H9 (cell line): ENCODE measurements around the gene PDZD7. TPM values are rescaled to one million over a fixed set of nuclear protein-coding genes. Genes with fewer than 3 reads are reported as not detected.

Experiments
- DNase-seq: peaks from one replicate; pipeline ENCODE4 v3.0.0-alpha.2; 2017
- H2AFZ ChIP-seq: one replicate; pipeline ENCODE4 v1.6.1; 2013; ENCODE audit warnings: mild to moderate bottlenecking, low read length, control low read depth, moderate library complexity
- H2AK5ac ChIP-seq: 2 replicates; pipeline ENCODE4 v1.6.1; 2013; ENCODE audit warnings: low read length, control low read depth, mixed read lengths; ENCODE audit not compliant: insufficient read length
- H2BK120ac ChIP-seq: one replicate; pipeline ENCODE4 v1.6.1; 2013; ENCODE audit warnings: low read depth, mild to moderate bottlenecking, low read length, control low read depth, inconsistent platforms; ENCODE audit not compliant: poor library complexity, severe bottlenecking
- H2BK12ac ChIP-seq: 2 replicates; pipeline ENCODE4 v1.6.1; 2013; ENCODE audit warnings: low read length, control low read depth, mixed read lengths, low read depth; ENCODE audit not compliant: insufficient read length
- H2BK15ac ChIP-seq: 2 replicates; pipeline ENCODE4 v1.6.1; 2013; ENCODE audit warnings: low read depth, low read length, control low read depth
- H2BK20ac ChIP-seq: one replicate; pipeline ENCODE4 v1.6.1; 2013; ENCODE audit warnings: low read depth, mild to moderate bottlenecking, low read length, control low read depth, inconsistent platforms; ENCODE audit not compliant: poor library complexity, severe bottlenecking
- H2BK5ac ChIP-seq: 2 replicates; pipeline ENCODE4 v1.6.1; 2013; ENCODE audit warnings: low read length, control low read depth, mixed read lengths; ENCODE audit not compliant: insufficient read length
- H3K14ac ChIP-seq: 2 replicates; pipeline ENCODE4 v1.6.1; 2013; ENCODE audit warnings: low read length, control low read depth; ENCODE audit not compliant: insufficient read depth
- H3K18ac ChIP-seq: 2 replicates; pipeline ENCODE4 v1.6.1; 2013; ENCODE audit warnings: low read depth, mild to moderate bottlenecking, mixed read lengths, low read length, control low read depth; ENCODE audit not compliant: insufficient read length
- H3K23ac ChIP-seq: 2 replicates; pipeline ENCODE4 v1.6.1; 2013; ENCODE audit warnings: low read length, control low read depth, mixed read lengths, low read depth; ENCODE audit not compliant: insufficient read length
- H3K23me2 ChIP-seq: 2 replicates; pipeline ENCODE4 v1.6.1; 2013; ENCODE audit warnings: low read depth, mild to moderate bottlenecking, mixed read lengths, low read length, control low read depth; ENCODE audit not compliant: insufficient read length, poor library complexity, severe bottlenecking
- H3K27ac ChIP-seq: 2 replicates; pipeline ENCODE4 v1.5.1; 2013; ENCODE audit warnings: low read length, control low read depth, mixed read lengths, low read depth; ENCODE audit not compliant: insufficient read length
- H3K27me3 ChIP-seq: 2 replicates; pipeline ENCODE4 v1.6.1; 2013; ENCODE audit warnings: low read length, control low read depth, inconsistent platforms; ENCODE audit not compliant: insufficient read depth
- H3K4ac ChIP-seq: 2 replicates; pipeline ENCODE4 v1.6.1; 2013; ENCODE audit warnings: low read depth, mild to moderate bottlenecking, control low read depth, inconsistent platforms, low read length, moderate library complexity
- H3K4me1 ChIP-seq: 2 replicates; pipeline ENCODE4 v1.6.1; 2013; ENCODE audit warnings: low read length, control low read depth, inconsistent platforms; ENCODE audit not compliant: insufficient read depth
- H3K4me2 ChIP-seq: 2 replicates; pipeline ENCODE4 v1.6.1; 2013; ENCODE audit warnings: low read length, control low read depth, mixed read lengths; ENCODE audit not compliant: insufficient read length, insufficient read depth
- H3K56ac ChIP-seq: 2 replicates; pipeline ENCODE4 v1.6.1; 2013; ENCODE audit warnings: low read depth, mild to moderate bottlenecking, mixed read lengths, low read length, control low read depth; ENCODE audit not compliant: insufficient read length
- H3K79me1 ChIP-seq: 2 replicates; pipeline ENCODE4 v1.6.1; 2013; ENCODE audit warnings: low read depth, mild to moderate bottlenecking, moderate library complexity, low read length, control low read depth, inconsistent platforms; ENCODE audit not compliant: insufficient read depth, poor library complexity, severe bottlenecking
- H3K79me2 ChIP-seq: 2 replicates; pipeline ENCODE4 v1.6.1; 2013; ENCODE audit warnings: low read length, control low read depth, inconsistent platforms; ENCODE audit not compliant: insufficient read depth
- H3K9ac ChIP-seq: 2 replicates; pipeline ENCODE4 v1.6.1; 2013; ENCODE audit warnings: low read length, control low read depth, mixed read lengths; ENCODE audit not compliant: insufficient read length; ENCODE audit errors: extremely low read depth
- H3K9me3 ChIP-seq: one replicate; pipeline ENCODE4 v1.6.1; 2013; ENCODE audit warnings: low read depth, low read length, inconsistent platforms; ENCODE audit not compliant: control insufficient read depth
- H3T11ph ChIP-seq: one replicate; pipeline ENCODE4 v1.6.1; 2013; ENCODE audit warnings: mild to moderate bottlenecking, low read length, control low read depth, inconsistent platforms
- H4K20me1 ChIP-seq: one replicate; pipeline ENCODE4 v1.6.1; 2013; ENCODE audit not compliant: control insufficient read depth, insufficient read length, insufficient read depth
- H4K5ac ChIP-seq: 2 replicates; pipeline ENCODE4 v1.6.1; 2013; ENCODE audit warnings: low read depth, mild to moderate bottlenecking, mixed read lengths, low read length, control low read depth; ENCODE audit not compliant: insufficient read length
- H4K8ac ChIP-seq: replicated peaks from 2 replicates; pipeline ENCODE4 v1.6.1; 2013; ENCODE audit warnings: low read length, control low read depth, mixed read lengths, low read depth; ENCODE audit not compliant: insufficient read length
- H4K91ac ChIP-seq: 2 replicates; pipeline ENCODE4 v1.6.1; 2013; ENCODE audit warnings: low read depth, mild to moderate bottlenecking, moderate library complexity, mixed read lengths, low read length, control low read depth; ENCODE audit not compliant: insufficient read length
- H3K27ac Mint-ChIP-seq, 3 experiments: 2 replicates in 2 of 3; 3 replicates in 1 of 3; pipeline ENCODE4 v1.8.0; 2020 to 2021; ENCODE audit warnings: mixed read lengths in 3 of 3, mild to moderate bottlenecking in 1 of 3, moderate library complexity in 1 of 3
- H3K27me3 Mint-ChIP-seq: 2 replicates; pipeline ENCODE4 v1.8.0; 2021; ENCODE audit warnings: low read depth, mild to moderate bottlenecking, moderate library complexity, mixed read lengths
- H3K36me3 Mint-ChIP-seq, 3 experiments: 2 replicates in 2 of 3; 3 replicates in 1 of 3; pipeline ENCODE4 v1.8.0; 2020 to 2021; ENCODE audit warnings: low read depth in 3 of 3, mixed read lengths in 3 of 3; ENCODE audit not compliant: insufficient read depth in 1 of 3
- H3K4me1 Mint-ChIP-seq, 2 experiments: 2 replicates each; pipeline ENCODE4 v1.8.0; 2020; ENCODE audit warnings: mixed read lengths in 2 of 2
- H3K4me3 Mint-ChIP-seq, 2 experiments: 2 replicates in 1 of 2; 3 replicates in 1 of 2; pipeline ENCODE4 v1.8.0; 2020 to 2021; ENCODE audit warnings: mild to moderate bottlenecking in 2 of 2, mixed read lengths in 2 of 2, moderate library complexity in 1 of 2
- H3K9me3 Mint-ChIP-seq, 2 experiments: 2 replicates in 1 of 2; 3 replicates in 1 of 2; pipeline ENCODE4 v1.8.0; 2020; ENCODE audit warnings: mild to moderate bottlenecking in 2 of 2, mixed read lengths in 2 of 2, moderate library complexity in 1 of 2
- WGBS: extraction: QIAGEN DNeasy Blood & Tissue Kit; methylation state at CpG from one replicate; pipeline ENCODE4 v1.1.7; 2013; ENCODE audit warnings: missing lambda C conversion rate, low lambda C conversion rate, mixed read lengths; ENCODE audit not compliant: insufficient read length; ENCODE audit errors: extremely low coverage; 5-methylcytosine and 5-hydroxymethylcytosine counted together
- total RNA-seq: library from RNA; stranded (reverse); gene quantifications from 2 replicates; pipeline ENCODE4 v1.2.1, GENCODE V29; 2021
- TF ChIP-seq, protein P1 (sequence below): fragments of 200-600 bp; sonication (generic); conservative IDR thresholded peaks from 3 replicates; pipeline ENCODE4 v1.8.0; 2021; ENCODE audit warnings: antibody characterized with exemption, mild to moderate bottlenecking

PDZD7 gene
- total RNA-seq, 1 experiment from 2014 or later = 2.0 TPM

- Histone ChIP-seq H3K79me2 (no peaks in the 10 kb centered on the region; the same call in 1 of the 2 replicates), H2AK5ac (no peak within 1 kb of the TSS), H2AFZ (no peak within 1 kb of the TSS), H3K4me1 (peaks cover 2% of the 10 kb centered on the region; the same call in 1 of the 2 replicates), H3K27me3 (no peaks in the 10 kb centered on the region), H2BK12ac (no peak within 1 kb of the TSS), H3K4ac (no peak within 1 kb of the TSS; the same call in 1 of the 2 replicates), H4K20me1 (no peaks in the 10 kb centered on the region), H3K23ac (no peak within 1 kb of the TSS), H3T11ph (no peak within 1 kb of the TSS), H2BK15ac (no peak within 1 kb of the TSS), H3K4me2 (peak within 1 kb of the TSS; percentile 98), H2BK5ac (no peak within 1 kb of the TSS), H4K8ac (no peak within 1 kb of the TSS), H3K18ac (peak within 1 kb of the TSS; percentile 88), H3K27ac (peak within 1 kb of the TSS; percentile 14), H2BK120ac (no peak within 1 kb of the TSS), H2BK20ac (no peak within 1 kb of the TSS), H4K5ac (no peak within 1 kb of the TSS), H3K14ac (peak within 1 kb of the TSS; percentile 89), H3K56ac (no peak within 1 kb of the TSS), H3K9me3 (no peaks in the 10 kb centered on the region), H3K23me2 (peaks cover 33% of the 10 kb centered on the region), H3K9ac (peak within 1 kb of the TSS; percentile 86), H3K79me1 (no peaks in the 10 kb centered on the region), H4K91ac (no peak within 1 kb of the TSS)
- Mint-ChIP-seq H3K27ac (peak within 1 kb of the TSS; percentile 71 to 97 (median 94)), H3K4me3 (peak within 1 kb of the TSS; percentile 88 to 92), H3K9me3 (no peaks in the 10 kb centered on the region; a peak in 2 of 5 replicates), H3K4me1 (peaks cover 30 to 35% of the 10 kb centered on the region in 2 experiments), H3K36me3 (peaks cover 11 to 26% (median 22%) of the 10 kb centered on the region in 3 experiments), H3K27me3 (no peaks in the 10 kb centered on the region)
- no CpG with 5 or more reads among the region's 44 CpGs for WGBS
- no peak for DNase-seq
- TF ChIP-seq, protein P1, sequence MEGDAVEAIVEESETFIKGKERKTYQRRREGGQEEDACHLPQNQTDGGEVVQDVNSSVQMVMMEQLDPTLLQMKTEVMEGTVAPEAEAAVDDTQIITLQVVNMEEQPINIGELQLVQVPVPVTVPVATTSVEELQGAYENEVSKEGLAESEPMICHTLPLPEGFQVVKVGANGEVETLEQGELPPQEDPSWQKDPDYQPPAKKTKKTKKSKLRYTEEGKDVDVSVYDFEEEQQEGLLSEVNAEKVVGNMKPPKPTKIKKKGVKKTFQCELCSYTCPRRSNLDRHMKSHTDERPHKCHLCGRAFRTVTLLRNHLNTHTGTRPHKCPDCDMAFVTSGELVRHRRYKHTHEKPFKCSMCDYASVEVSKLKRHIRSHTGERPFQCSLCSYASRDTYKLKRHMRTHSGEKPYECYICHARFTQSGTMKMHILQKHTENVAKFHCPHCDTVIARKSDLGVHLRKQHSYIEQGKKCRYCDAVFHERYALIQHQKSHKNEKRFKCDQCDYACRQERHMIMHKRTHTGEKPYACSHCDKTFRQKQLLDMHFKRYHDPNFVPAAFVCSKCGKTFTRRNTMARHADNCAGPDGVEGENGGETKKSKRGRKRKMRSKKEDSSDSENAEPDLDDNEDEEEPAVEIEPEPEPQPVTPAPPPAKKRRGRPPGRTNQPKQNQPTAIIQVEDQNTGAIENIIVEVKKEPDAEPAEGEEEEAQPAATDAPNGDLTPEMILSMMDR = no peak
Measured at GRCh38 chr10:100999742-101000126, 31.2 kb downstream of the PDZD7 start, which contains the start of gene LZTS2. Gene LZTS2, plus strand, starts transcription at chr10:100999808. Its CDS starts 2,731 bp downstream, at chr10:101002539.
